Stimulated activated CD4-positive, alpha-beta T cell treated with anti-CD3 and anti-CD28 coated beads, Interleukin-4, amount 100 ng/mL, for 24 hours (primary cell): ENCODE data around the gene KLHL4.
"Not testable (repeated sequence)": the region's sequence is repeated elsewhere in the genome, so short reads cannot be mapped to it uniquely, and the experiment has no call there.

Experiments used
- DNase-seq: peaks from one replicate; pipeline ENCODE4 v3.0.0-alpha.2; 2020

KLHL4 gene

DNA sequence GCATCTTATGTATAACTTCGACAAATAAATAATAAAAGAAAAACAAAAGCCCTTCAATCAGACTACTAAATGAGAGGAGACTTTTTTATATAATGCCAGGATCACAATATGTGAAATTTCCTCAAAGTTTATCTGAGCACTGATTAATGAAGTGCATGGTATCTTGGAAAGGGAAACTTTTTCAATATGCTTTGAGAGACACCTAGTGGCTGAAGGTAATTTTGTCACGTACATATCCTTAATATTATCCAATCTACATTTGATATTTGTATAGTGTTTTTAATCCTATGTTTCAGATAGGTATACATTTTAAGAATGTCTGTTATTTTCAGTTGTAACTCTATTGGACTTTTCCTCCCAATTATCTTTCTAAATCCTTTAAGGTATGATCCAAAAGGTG, 146.8 kb downstream of the KLHL4 start:
- no peak for DNase-seq

GRCh38 chrX:87679849-87680248, 162.2 kb downstream of the KLHL4 start:
- DNase-seq: no peak

DNA sequence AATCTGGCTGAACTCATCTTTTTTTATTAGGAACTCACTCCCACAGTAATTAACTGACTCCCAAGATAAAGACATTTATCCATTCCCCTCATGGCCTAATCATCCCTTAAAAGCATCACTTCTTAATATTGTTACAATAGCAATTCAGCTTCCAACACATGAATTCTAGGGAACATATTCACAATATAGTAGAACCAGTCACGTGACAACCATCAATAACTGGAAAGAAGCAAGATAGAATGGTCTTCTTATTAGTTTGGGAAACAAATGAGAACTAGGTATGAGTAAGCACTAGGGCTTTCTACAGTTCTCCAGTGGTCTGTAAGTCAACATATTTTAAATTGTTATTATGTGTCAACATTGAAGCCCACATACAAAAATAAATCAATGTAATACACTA, 170.1 kb downstream of the KLHL4 start:
- no peak for DNase-seq

DNA sequence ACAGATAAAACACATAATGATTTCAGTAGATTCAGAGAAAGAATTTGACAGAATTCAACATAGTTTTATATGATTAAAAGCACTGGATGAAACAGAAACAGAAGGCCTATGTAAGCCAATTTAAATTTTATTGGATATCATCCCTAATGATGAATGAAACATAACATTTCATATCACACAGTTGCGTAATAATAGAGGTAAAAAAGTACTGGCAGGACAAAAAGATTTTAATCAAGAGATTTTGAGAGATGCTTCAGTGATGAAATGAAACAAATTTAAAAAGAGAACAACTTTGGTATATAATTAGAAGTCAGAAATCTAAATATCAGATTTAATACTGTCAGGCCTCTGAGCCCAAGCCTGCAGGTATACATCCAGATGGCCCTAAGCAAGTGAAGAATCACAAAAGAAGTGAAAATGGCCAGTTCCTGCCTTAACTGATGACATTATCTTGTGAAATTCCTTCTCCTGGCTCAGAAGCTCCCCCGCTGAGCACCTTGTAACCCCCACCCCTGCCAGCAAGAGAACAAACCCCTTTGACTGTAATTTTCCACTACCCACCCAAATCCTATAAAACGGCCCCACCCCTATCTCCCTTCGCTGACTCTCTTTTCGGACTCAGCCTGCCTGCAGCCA, 170.6 kb downstream of the KLHL4 start:
- DNase-seq: not testable (repeated sequence)

- not testable (repeated sequence) for DNase-seq
Measured at GRCh38 chrX:87689218-87689617, 171.6 kb downstream of the KLHL4 start.

GRCh38 chrX:87693204-87693603, 175.6 kb downstream of the KLHL4 start:
- DNase-seq: no peak

- DNase-seq: no peak
Measured at GRCh38 chrX:87697409-87697808, 179.8 kb downstream of the KLHL4 start.

DNA sequence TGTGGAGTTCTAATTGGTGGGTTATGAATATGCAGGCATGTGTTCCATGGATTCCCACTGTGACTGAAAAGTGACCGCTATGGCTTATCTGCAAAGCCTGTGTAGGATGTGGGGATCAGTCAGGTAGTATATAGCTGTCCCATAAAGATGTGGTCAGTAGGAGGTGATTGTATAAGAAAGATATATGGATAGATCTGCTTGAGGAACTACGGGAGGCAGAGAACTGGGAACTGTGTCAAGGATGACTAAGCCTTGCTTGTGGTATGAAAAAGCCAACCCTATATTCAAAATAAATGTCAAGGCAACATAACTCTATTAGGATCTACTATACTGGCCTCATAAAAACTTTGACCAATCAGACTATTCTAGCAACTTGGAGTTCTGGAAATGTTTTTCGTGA, 185.2 kb downstream of the KLHL4 start:
- no peak for DNase-seq

GRCh38 chrX:87703469-87703868, 185.9 kb downstream of the KLHL4 start:
- not testable (repeated sequence) for DNase-seq

- no peak for DNase-seq
Measured at GRCh38 chrX:87706134-87706533, 188.5 kb downstream of the KLHL4 start.

- no peak for DNase-seq
Measured at GRCh38 chrX:87710580-87710979, 193.0 kb downstream of the KLHL4 start.
